Activated T-cell treated with anti-CD3 and anti-CD28 coated beads for 48 hours (primary cell): ENCODE results near the gene ALDH3B2.
"Not testable (repeated sequence)": the region's sequence is repeated elsewhere in the genome, so short reads cannot be mapped to it uniquely, and the experiment has no call there.

Experiments used
- DNase-seq: peaks from one replicate; pipeline ENCODE4 v3.0.0-alpha.2; 2020; ENCODE audit warnings: low read depth

Gene ALDH3B2, protein sequence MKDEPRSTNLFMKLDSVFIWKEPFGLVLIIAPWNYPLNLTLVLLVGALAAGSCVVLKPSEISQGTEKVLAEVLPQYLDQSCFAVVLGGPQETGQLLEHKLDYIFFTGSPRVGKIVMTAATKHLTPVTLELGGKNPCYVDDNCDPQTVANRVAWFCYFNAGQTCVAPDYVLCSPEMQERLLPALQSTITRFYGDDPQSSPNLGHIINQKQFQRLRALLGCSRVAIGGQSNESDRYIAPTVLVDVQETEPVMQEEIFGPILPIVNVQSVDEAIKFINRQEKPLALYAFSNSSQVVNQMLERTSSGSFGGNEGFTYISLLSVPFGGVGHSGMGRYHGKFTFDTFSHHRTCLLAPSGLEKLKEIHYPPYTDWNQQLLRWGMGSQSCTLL

DNA sequence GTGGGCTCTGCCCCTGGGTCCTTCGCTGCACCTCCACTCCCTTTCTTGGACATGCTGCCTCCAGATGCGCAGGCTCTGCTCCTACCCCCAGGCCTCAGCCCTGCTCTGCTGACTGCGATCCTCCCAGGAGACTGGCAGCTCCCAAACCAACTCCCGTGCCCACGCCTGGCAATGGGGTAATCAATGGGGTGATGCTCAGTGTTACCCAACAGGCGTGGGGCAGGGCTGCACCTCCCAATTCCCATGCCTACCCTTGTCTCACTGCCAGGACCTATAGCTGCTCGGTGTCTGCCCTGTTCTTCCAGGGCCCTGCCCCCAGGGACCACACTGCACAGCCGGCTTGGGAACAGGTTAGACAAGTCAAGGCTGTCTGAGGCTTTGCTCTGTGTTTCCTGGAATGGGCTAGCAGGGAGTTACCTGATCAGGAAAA lies at the start of gene ALDH3B2:
Gene ALDH3B2, minus strand, starts transcription at position 182 of the 430 bp plus-strand sequence. CDS start 7,688 bp downstream, outside the sequence.
- no peak for DNase-seq

DNA sequence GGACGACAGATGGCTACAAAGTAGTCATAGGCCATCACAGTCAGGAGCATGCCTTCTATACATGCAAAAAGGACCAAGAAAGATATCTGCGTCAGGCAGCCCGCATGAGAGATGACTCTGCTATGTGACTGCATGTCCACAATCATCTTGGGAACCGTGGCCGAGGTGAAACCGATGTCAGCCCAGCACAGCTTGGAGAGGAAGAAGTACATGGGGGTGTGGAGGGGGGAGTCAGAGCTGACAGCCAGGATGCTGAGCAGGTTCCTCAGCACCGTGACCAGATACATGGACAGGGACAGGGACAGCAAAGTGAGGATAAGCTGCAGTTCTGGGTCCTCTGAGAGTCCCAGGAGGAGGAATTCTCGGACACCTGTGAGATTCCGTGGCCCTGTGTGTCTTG lies 48.6 kb upstream of the ALDH3B2 start:
- not testable (repeated sequence) for DNase-seq

DNA sequence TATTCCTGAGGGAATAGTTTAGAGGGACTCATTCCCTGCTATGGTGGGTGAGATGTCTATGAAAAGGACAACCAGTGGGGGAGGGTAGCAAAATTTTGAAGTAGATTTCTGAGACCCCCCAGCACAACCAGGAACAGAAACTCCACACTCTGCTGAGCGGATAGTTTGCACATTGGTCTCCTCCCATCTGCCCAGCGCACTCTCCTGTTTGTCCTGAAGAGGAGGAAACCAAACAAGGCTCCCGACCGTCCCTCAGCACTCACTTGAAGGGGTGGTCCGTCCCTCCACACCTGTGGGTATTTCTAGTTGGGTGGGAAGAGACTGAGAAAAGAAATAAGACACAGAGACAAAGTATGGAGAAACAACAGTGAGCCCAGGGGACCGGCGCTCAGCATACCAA lies 41.8 kb upstream of the ALDH3B2 start:
- DNase-seq = not testable (repeated sequence)

DNA sequence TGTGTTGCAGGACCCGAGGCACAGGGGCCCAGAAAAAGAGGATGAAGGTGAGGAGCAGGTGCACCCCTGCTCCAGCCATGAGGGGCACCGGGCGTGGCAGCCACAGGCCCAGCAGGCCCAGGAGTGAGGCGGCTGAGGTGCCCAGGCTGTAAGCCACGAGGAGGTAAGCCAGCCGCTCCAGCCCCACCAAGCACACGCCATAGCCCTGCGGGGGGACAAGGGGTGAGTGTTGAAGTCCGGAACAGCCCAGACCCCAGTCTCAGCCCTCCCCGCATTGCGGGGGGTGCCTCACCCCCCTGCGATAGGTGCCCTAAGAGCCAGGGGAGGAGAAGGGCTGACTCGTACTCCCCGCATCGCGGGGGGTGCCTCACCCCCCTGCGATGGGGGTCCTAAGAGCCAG lies 41.4 kb upstream of the ALDH3B2 start:
- DNase-seq = not testable (repeated sequence)

DNA sequence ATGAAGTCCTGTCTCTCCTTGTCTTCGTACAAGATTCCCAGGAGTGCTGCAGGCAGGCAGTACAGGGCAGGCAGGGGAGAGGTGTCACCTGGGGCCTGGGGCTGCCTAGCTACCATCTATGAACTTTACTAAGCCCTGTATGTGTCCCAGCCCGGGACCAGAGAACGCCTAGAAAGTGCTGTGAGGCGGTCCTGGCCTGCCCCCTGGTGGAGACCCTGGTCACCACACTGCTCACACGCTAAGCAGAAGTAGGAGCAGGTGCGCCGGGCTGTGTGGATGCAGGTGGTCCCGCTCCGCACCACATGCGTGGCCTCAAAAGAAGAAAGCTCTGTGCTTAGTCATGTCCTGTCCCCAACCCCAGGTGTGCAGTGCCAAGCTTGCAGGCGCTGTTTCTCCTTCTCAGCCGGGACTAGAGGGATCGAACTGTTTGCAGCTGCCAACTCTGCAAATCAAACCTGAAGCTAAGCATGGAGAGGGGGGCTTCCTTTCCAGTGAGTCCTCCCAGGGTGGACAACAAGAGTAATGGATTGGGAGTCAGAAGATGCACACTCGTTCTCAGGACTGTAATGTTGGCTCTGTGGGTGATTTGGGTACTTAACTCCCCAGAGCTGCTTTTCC lies 39.6 kb upstream of the ALDH3B2 start:
- DNase-seq = peak; percentile 33

DNA sequence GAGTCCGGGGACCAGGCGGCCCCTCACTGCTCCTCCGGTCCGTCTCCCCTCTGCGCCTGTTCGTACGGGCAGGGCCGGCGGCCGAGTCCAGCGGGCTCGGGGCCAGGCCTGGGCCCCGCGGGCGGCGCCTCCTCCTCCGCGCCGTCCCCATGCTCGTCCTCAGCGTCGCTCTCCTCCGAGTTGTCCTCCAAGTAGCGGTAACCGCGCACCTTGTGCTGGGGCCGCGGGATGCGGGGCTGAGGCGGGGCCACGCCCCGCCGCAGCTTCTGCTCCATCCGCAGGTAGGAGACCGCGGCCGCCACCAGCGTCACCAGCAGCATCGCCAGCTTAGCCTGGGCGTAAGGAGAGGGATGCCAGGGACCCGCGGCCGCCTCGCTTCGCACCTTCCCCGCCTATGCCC lies 37.3 kb upstream of the ALDH3B2 start:
- not testable (repeated sequence) for DNase-seq

DNA sequence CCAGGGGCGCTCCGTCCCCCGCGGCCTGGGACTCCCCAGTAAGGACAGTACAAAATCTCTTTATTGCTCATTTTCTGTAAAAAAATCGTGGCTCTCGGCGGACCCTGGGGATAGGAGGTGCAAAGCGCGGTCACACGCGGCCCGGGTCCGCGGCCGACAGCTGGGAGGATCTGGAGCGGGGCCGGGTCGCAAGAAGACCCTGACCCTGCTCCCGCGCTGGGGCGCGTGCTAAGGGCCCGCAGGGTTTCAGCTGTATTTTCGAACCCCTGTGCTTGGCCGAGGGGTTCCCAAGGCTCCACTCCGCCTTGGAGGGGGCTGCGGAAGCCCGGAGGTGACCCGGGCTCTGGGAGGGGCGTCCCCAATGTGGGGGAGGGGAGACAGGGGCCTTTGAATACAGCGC lies 36.8 kb upstream of the ALDH3B2 start:
- DNase-seq = not testable (repeated sequence)

DNA sequence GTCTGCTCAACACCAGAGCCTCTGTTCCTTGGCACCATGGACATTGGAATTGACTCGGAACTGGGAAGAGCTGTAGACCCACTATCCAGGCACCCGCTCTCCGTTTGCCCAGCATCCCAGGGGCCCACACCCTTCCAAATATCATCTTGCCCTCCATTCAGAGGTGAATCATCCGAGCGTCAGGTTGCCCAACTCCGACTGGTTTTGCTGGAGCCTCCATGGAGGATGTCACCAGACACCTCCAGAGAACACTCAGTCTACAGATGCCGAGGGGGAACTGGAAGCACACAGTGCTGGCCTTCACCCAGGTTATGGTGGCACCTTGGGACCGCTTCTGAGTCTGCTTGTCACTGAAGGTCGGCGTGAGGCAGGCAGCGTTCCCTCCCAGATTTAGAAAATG lies 35.4 kb upstream of the ALDH3B2 start:
- not testable (repeated sequence) for DNase-seq

DNA sequence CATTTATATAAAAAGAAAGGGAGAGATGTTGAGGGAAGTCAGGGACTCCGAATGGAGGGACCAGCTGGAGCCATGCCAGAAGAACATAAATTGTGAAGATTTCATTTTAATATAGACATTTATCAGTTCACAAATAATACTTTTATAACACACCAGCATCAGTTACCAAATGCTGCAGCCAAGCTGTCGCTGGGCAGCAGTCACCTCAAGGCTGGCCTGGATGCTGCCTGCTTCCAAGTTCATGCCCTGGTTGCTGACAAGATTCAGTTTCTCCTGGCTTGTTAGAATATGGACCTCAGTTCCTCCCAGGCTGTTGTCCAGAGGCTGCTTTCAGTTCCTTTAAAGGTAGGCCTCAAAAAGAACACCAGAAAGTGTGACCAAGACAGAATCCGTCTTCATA lies 30.8 kb upstream of the ALDH3B2 start:
- no peak for DNase-seq

DNA sequence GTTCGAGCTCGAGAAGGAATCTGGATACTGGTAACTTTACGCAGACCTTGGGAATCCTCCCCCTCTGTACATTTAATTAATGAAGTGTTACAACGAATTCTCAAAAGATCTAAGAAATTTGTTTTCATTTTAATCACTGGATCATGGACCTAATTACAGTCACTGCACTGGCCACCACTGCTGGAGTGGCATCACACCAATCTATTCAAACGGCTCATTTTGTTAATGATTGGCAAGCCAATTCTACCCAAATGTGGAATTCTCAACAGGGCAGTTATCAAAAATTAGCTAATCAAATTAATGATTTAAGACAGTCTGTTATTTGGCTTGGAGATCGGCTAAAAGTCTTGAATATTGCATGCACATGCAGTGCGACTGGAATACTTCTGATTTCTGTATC lies 30.1 kb upstream of the ALDH3B2 start:
- DNase-seq = no peak

DNA sequence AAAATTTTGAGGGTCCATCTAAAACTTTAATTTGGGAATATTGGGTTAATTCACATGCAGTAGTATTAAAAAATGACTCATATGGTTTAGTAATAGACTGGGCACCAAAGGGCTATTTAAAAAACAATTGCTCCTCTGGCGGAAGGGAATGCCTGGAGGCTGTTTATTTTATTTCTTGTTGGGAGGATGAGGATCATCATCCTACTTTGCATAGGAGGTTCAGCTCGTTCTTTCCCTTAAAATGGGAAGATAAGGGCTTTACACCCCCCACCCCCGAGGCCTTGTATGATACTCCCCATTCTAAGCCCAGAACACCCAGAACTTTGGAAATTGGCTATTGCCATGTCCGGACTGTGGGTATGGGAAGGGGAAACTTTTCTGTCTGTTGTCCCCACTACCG lies 29.3 kb upstream of the ALDH3B2 start:
- DNase-seq = not testable (repeated sequence)

DNA sequence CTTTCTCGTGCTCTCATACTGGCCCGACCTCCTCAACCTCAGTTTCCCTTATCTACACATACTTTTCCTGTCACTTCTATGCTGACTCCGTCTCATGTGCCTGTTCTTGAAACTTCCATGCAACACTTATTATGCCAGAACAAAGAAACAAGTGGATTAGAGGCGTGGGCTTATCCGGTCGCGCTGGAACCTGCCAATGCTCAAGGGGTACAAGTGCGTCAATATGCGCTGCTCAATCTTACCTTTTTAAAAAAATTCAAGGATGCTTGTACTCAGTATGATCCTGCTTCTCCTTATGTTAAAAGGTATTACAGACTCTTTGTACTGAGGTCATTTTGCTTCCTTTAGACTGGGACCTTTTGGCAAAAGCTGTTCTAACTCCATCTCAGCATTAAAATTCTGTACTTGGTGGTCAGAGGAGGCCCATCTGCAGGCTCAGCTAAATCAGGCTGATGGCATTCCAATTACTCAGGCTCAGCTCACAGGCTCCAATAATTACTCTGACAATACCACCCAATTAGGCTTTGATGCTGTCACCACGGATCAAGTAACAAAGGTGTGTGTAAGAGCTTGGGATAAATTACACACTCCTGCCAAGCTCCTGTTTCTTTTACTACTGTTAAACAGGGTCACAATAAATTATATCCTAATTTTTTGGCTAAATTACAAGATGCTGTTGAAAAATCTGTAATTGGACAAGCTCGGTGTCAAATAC lies 26.3 kb upstream of the ALDH3B2 start:
- DNase-seq = no peak

DNA sequence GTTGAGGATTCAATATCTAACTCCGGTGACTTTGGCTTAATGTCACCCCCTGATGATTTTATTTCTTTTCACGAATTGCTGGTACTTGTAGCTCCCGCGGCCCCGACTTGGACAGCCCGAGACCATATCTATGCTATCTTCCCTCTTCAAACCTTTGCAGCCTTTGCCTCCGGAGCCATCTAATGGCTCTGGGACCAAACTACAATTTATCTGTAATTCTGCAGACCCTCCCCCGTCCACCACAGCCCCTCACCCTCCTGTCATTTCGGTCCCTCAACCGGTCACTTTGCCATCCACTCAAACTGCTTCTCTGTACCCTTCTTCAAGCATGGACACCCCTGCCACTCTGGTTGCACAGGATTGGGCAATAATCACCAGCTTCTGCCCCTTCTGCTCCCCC lies 25.7 kb upstream of the ALDH3B2 start:
- no peak for DNase-seq

DNA sequence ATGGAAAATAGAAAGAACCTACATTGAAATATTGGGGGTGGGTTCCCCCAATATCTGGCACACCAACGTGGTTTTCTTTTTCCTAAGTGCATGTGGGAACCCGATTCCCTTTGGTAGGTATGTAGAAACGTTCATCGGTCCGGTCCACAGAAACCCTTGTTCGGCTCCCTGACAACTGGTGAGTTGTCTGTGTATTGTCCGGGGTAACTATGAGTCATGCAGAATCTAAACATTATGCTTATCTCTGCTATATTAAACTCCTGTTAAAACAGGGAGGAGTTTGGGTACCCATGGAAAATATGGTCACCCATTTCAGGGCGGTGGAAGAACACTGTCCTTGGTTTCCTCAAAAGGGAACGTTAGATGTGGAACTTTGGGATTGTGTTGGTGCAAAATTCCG lies 25.1 kb upstream of the ALDH3B2 start:
- DNase-seq = no peak

DNA sequence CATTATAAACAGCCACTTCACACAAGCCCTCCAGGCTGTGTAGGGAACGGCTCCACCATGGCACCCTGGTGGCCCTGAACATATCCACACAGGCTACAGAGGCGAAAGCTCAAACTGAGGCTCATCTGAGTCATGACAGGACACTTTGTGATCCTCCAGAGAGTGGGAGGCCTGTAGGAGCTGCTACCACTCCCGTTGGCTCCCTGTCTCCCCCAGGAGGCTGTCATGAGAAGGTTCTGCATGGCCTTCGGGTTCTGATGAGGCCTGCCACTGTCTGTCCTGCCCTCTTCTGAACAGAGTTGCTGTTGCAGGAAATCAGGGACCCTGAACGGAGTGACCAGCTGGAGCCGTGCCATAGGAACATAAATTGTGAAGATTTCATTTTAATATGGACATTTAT lies 23.8 kb upstream of the ALDH3B2 start:
- peak; percentile 15 for DNase-seq

DNA sequence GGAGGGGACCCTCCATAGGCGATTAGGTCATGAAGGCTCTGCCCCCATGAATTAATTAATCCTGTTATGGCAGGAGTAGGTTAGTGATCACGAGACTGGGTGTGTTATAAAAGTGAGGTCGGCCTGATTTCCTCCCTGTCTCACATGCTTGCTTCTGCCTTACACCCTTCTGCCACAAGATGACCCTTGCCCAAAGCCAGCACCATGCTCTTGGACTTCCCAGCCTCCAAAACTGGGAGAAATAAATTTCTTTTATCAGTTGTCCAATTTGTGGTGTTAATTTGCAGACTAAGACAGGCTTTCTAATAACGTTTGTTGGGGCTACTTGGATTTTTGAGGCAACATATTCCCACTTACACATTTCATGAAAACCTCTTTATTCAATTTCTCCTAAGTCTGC lies 23.4 kb upstream of the ALDH3B2 start:
- DNase-seq = no peak

DNA sequence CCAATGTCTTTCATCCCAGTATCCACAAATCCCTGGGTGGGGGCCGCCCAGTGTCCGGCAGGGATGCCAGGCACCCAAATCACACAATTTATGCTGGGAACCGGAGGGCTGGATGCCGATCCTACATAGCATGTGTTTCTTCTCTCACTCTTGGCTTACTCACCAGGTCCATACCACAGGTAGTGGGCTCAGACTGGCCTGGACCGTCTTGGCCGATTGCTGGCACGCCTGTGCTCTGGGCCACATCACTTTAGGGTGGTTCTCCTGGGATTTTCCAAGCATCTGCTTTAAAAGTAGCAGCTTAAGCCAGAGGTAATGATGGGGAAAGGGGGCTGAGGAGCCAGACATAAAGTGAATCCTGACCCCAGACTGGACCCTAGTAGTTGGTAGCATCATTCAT lies 22.6 kb upstream of the ALDH3B2 start:
- DNase-seq = no peak

DNA sequence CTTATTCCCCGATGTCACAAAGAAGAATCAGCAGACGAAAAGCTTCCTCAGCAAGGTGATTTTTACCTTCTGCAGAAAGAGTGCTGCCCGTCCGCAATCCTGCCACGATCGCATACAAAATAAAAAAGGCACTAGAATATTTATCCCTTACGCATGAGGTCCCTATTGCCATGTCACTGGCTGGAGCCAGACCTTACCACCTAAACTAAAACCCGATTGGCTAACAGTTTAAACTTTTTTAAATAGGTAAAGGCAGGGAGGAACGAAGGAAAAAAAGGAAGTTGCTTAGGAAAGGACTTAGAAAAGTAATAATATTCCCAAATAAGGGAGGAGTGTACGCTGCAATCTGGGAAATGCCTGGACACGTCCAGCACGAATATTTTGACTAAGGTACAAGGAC lies 21.2 kb upstream of the ALDH3B2 start:
- no peak for DNase-seq

DNA sequence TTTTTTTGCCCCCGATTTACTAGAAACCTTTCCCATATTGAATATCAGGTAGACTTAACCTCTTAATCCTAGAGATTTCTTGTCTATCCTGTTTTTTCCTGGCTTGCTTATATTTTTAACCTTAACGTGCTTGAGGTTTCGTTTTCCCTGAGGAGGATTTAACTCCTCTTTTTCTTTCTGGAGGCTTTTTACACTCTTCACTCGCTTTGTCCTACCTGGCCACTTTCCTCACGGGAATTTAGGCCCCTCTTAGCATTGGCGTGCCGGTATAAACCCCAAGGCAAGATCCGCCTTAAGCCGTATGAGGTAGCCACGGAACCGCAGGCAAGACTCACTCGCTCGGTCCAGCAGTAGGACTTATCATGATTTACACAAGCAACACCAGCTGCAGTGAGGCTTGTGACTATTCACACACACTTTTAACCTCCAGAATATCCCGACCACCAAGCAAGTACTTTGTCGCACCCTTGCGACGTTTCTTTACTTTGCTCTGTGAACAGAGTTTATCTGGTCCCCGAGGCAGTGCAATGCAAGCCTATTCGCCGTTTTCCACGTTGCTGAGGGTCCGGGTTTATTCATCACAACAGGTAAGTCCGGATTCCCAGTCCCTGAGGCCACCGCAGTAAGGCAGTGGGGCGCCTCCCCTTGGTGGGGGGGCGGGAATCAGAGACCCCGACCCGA lies 20.6 kb upstream of the ALDH3B2 start:
- DNase-seq = no peak

DNA sequence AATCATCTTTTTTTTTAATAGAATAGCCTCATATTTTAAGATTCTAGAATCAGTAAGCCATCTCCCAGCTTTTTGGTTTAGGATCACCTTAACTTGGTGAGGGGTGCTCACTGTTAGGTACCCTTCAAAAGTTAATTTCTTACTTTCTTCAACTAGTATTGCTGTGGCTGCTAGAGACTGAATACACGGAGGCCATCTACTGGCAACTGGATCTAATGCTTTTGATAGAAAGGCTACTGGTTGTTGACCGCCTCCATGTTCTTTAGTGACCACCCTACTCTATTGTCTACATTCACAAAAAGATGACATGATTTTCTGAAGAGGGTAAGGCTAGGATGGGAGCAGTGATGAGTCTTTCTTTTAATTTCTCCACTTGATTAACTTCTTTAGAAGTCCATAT lies 16.7 kb upstream of the ALDH3B2 start:
- DNase-seq = no peak

DNA sequence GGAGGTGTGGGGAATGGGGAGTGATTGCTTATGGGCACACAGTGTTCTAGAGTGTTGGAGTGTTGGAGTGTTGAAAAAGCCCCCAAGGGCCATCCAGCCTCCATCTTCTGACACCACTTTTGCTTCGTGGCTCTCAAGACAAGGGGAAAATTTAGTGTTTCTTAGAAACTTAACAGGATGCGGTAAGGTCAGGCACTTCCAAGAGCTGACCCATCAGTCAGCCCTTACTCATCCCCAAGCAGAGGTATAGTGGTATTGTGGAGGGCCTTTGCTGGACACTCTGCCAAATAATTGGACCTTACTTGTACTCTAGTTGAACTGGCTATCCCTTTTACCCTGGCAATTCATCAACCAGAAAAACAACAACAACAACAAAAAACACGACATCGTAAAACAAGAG lies 14.8 kb upstream of the ALDH3B2 start:
- no peak for DNase-seq

DNA sequence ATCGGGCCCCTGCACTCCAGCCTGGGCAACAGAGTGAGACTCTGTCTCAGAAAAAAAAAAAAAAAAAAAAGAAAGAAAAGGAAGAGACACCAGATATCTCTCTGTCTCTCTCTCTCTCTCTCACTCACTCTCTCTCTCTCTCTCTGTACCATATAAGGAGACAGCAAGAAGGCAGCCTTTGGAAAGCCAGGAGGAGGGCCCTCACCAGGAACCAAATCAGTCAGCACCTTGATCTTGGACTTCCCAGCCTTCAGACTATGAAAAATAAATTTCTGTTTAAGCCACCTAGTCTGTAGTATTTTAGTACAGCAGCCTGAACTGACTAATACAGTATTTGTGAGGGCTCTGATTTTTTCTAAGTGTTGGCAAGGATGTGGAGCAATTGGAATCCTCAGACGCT lies 13.6 kb upstream of the ALDH3B2 start:
- DNase-seq = no peak
